Right ventricle myocardium superior (tissue), 1 donor: ENCODE results near the gene SNAPC2. TPM values are rescaled to one million over a fixed set of nuclear protein-coding genes. Genes with fewer than 3 reads are reported as not detected.

Source experiments
- total RNA-seq: library from RNA; stranded (reverse); fragmentation: NEBNext Ultra II Directional; extraction: Animal tissue kit (Norgen Biotek cat#: 25700); gene quantifications from one replicate; pipeline ENCODE4 v1.2.1, GENCODE V29; 2021
- donor health status: DM: no; HTN: yes; CAD: no; lungs with severe emphysema.

Gene SNAPC2
- total RNA-seq, 1 donor from 2014 or later, result 9.4 TPM

Other genes with a start within 250 kb of the SNAPC2 start
- 0.67 TPM for gene MCEMP1, start 243.2 kb upstream of the SNAPC2 start, total RNA-seq
- 116 TPM for gene TRAPPC5, start 239.5 kb upstream of the SNAPC2 start, total RNA-seq
- 0.56 TPM for gene FCER2, start 218.2 kb upstream of the SNAPC2 start, total RNA-seq
- gene CLEC4G, start 188.2 kb upstream of the SNAPC2 start, total RNA-seq, result 1.1 TPM
- 11.4 TPM for gene CD209, start 172.8 kb upstream of the SNAPC2 start, total RNA-seq
- gene CLEC4M, start 157.1 kb upstream of the SNAPC2 start, total RNA-seq, result not detected
- 19.4 TPM for gene EVI5L, start 90.1 kb upstream of the SNAPC2 start, total RNA-seq
- gene PRR36, start 45.9 kb upstream of the SNAPC2 start, total RNA-seq, result 0.08 TPM
- gene LRRC8E, start 31.8 kb upstream of the SNAPC2 start, total RNA-seq, result 1.6 TPM
- gene MAP2K7, start 16.5 kb upstream of the SNAPC2 start, total RNA-seq, result 27.5 TPM
- 10.9 TPM for gene TGFBR3L, start 5.5 kb upstream of the SNAPC2 start, total RNA-seq
- 0.16 TPM for gene CTXN1, start 5.8 kb downstream of the SNAPC2 start, total RNA-seq
- gene TIMM44, start 23.3 kb downstream of the SNAPC2 start, total RNA-seq, result 116 TPM
- 49.4 TPM for gene ELAVL1, start 85.3 kb downstream of the SNAPC2 start, total RNA-seq
- gene CCL25, start 132.4 kb downstream of the SNAPC2 start, total RNA-seq, result not detected
- not detected for gene FBN3, start 229.3 kb downstream of the SNAPC2 start, total RNA-seq